HepG2 (cell line): ENCODE data around the gene ZNF638. TPM values are rescaled to one million over a fixed set of nuclear protein-coding genes. Genes with fewer than 3 reads are reported as not detected.
A peak's percentile ranks its signal among the peaks of the same experiment; 100 is the strongest.

ENCODE experiments used
- FOXC1 ChIP-seq: sonication (generic); formaldehyde crosslinking; IDR thresholded peaks from 2 replicates; pipeline ENCODE4 v1.8.0; 2022; ENCODE audit warnings: mild to moderate bottlenecking, missing genetic modification reagents, borderline replicate concordance
- MEIS2 ChIP-seq: sonication (generic); formaldehyde crosslinking; IDR thresholded peaks from 2 replicates; pipeline ENCODE4 v1.9.0; 2021; ENCODE audit warnings: mild to moderate bottlenecking, missing genetic modification reagents
- MTA3 ChIP-seq: sonication (generic); formaldehyde crosslinking; IDR thresholded peaks from 2 replicates; pipeline ENCODE4 v1.4.0; 2020; ENCODE audit warnings: missing genetic modification reagents
- MTF1 ChIP-seq: sonication (generic); formaldehyde crosslinking; IDR thresholded peaks from 2 replicates; pipeline ENCODE4 v1.5.0; 2020; ENCODE audit warnings: missing genetic modification reagents
- NFE2L1 ChIP-seq: sonication (generic); formaldehyde crosslinking; IDR thresholded peaks from 2 replicates; pipeline ENCODE4 v1.4.0; 2020; ENCODE audit warnings: missing genetic modification reagents, mild to moderate bottlenecking, borderline replicate concordance
- REL ChIP-seq: sonication (generic); formaldehyde crosslinking; conservative IDR thresholded peaks from 2 replicates; pipeline ENCODE4 v1.8.0; 2022; ENCODE audit warnings: mild to moderate bottlenecking, missing genetic modification reagents, moderate library complexity
- RXRB ChIP-seq: IDR thresholded peaks from 2 replicates; pipeline ENCODE4 v1.6.1; 2016; ENCODE audit warnings: borderline replicate concordance, missing genetic modification reagents, missing compliant biosample characterization
- TAF1 ChIP-seq: sonication (generic); formaldehyde crosslinking; IDR thresholded peaks from 2 replicates; pipeline ENCODE4 v1.4.0; 2020; ENCODE audit warnings: missing genetic modification reagents
- TBL1XR1 ChIP-seq: fragments of 150-350 bp; IDR thresholded peaks from 2 replicates; pipeline ENCODE4 v1.6.1; 2014; ENCODE audit warnings: borderline replicate concordance, low read length; ENCODE audit not compliant: partially characterized antibody
- ZNF713 ChIP-seq: sonication (generic); formaldehyde crosslinking; IDR thresholded peaks from 2 replicates; pipeline ENCODE4 v1.4.0; 2020; ENCODE audit warnings: mild to moderate bottlenecking, missing genetic modification reagents
- ZNF746 ChIP-seq: sonication (generic); formaldehyde crosslinking; IDR thresholded peaks from 2 replicates; pipeline ENCODE4 v1.8.0; 2022; ENCODE audit warnings: mild to moderate bottlenecking, missing genetic modification reagents
- ZNF749 ChIP-seq: sonication (generic); formaldehyde crosslinking; IDR thresholded peaks from 2 replicates; pipeline ENCODE4 v1.8.0; 2022; ENCODE audit warnings: mild to moderate bottlenecking, missing genetic modification reagents, moderate library complexity, borderline replicate concordance
- ZNF790 ChIP-seq: sonication (generic); formaldehyde crosslinking; IDR thresholded peaks from 2 replicates; pipeline ENCODE4 v1.8.0; 2022; ENCODE audit warnings: missing genetic modification reagents, mild to moderate bottlenecking, borderline replicate concordance
- polyA plus RNA-seq, 8 experiments: library from polyadenylated mRNA; depleted of rRNA in 3 of 8; stranded (reverse) in 7 of 8; unstranded in 1 of 8; fragments of >200 nt; fragmentation: Illumina TruSeq in 4 of 8; extraction: Trizol in 4 of 8; gene quantifications; 2 replicates each; pipeline versions ENCODE4 v1.2.1 to v1.2.3, GENCODE V29; 2011 to 2016; ENCODE audit warnings: low read depth in 4 of 8, missing spikeins in 1 of 8, mixed read lengths in 1 of 8; ENCODE audit not compliant: insufficient read depth in 1 of 8
- total RNA-seq, 5 experiments: library from RNA; depleted of rRNA; stranded (reverse); fragments of >200 nt; fragmentation: Illumina TruSeq; extraction: Trizol; gene quantifications; 2 replicates each; pipeline ENCODE4 v1.2.3, GENCODE V29; 2016; ENCODE audit warnings: low read depth in 1 of 5
- TF ChIP-seq, protein P1 (sequence below): sonication (generic); formaldehyde crosslinking; IDR thresholded peaks from 2 replicates; pipeline ENCODE4 v1.4.0; 2020; ENCODE audit warnings: mild to moderate bottlenecking, low read depth, missing genetic modification reagents
- TF ChIP-seq, protein P2 (sequence below): sonication (generic); formaldehyde crosslinking; IDR thresholded peaks from 2 replicates; pipeline ENCODE4 v1.8.0; 2022; ENCODE audit warnings: missing genetic modification reagents, mild to moderate bottlenecking, moderate library complexity, borderline replicate concordance
- TF ChIP-seq, protein P3 (sequence below): sonication (generic); formaldehyde crosslinking; IDR thresholded peaks from 2 replicates; pipeline ENCODE4 v1.4.0; 2020; ENCODE audit warnings: mild to moderate bottlenecking, missing genetic modification reagents

ZNF638 gene
- total and polyA plus RNA-seq, 2 of the 13 experiments (the other 11 are each of a cell fraction or from before 2014, with no cell fraction given), result 92.7 to 144 TPM

DNA sequence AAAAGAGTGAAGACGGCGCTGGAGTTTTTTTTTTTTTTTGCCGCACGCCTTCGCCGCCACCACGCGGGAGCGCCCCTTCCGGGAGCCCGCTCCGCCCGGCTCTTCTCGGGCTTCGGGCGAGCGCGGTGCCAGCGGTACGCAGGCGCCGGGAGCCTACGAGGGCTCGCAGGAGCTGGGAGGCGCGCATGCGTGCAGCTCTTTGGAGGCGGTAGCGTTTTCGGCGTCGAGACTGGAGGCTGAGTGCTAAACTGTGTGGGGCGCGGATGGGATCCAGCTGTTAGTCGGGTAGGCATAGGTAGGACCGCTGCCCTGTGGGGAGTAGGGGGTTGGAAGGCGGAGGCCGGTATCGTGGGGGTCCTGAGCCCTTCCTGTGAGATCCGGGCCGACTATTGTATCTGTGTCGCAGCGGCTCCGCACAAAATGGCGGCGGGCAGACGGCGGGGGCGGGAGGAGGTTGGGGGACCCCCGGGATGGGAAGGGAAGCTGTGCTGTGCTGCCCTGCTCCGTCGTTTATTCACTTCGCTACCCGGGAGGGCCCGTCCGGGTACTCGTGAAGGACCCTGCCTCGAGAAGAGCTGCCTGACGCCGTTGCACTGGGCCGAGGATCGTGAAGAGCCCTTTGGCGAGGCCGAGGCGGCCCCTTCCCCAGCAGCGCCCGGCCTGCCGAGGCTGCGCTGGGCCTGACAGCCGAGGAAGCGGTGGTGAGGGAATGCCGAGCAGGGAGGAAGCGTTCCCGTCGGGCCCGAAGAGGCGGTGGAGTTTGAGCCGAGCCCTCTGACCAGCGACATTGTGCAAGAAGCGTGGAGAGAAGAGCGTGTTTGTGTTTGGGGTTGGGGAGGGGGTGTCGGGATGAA is at the start of gene ZNF638 (continued):
- TF ChIP-seq FOXC1 (CRISPR knock-in tag) (peak; percentile 91; the same call in 1 of the 2 replicates), MTF1 (CRISPR knock-in tag) (no peak), ZNF790 (peak; percentile 93; the same call in 1 of the 2 replicates), ZNF713 (CRISPR knock-in tag) (no peak), RXRB (CRISPR knock-in tag) (peak; percentile 36; the same call in 1 of the 2 replicates), TBL1XR1 (peak; percentile 42), TAF1 (CRISPR knock-in tag) (peak; percentile 83), MEIS2 (CRISPR knock-in tag) (0 out of 2 replicates have a peak, but pooled peaks have one; percentile 4), NFE2L1 (CRISPR knock-in tag) (no peak), MTA3 (no peak), REL (CRISPR knock-in tag) (peak; percentile 62; the same call in 1 of the 2 replicates), ZNF746 (CRISPR knock-in tag) (0 out of 2 replicates have a peak, but pooled peaks have one; percentile 23), ZNF749 (CRISPR knock-in tag) (no peak; the same call in 1 of the 2 replicates)
- TF ChIP-seq, protein P1, sequence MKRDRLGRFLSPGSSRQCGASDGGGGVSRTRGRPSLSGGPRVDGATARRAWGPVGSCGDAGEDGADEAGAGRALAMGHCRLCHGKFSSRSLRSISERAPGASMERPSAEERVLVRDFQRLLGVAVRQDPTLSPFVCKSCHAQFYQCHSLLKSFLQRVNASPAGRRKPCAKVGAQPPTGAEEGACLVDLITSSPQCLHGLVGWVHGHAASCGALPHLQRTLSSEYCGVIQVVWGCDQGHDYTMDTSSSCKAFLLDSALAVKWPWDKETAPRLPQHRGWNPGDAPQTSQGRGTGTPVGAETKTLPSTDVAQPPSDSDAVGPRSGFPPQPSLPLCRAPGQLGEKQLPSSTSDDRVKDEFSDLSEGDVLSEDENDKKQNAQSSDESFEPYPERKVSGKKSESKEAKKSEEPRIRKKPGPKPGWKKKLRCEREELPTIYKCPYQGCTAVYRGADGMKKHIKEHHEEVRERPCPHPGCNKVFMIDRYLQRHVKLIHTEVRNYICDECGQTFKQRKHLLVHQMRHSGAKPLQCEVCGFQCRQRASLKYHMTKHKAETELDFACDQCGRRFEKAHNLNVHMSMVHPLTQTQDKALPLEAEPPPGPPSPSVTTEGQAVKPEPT, result no peak
- TF ChIP-seq, protein P2, sequence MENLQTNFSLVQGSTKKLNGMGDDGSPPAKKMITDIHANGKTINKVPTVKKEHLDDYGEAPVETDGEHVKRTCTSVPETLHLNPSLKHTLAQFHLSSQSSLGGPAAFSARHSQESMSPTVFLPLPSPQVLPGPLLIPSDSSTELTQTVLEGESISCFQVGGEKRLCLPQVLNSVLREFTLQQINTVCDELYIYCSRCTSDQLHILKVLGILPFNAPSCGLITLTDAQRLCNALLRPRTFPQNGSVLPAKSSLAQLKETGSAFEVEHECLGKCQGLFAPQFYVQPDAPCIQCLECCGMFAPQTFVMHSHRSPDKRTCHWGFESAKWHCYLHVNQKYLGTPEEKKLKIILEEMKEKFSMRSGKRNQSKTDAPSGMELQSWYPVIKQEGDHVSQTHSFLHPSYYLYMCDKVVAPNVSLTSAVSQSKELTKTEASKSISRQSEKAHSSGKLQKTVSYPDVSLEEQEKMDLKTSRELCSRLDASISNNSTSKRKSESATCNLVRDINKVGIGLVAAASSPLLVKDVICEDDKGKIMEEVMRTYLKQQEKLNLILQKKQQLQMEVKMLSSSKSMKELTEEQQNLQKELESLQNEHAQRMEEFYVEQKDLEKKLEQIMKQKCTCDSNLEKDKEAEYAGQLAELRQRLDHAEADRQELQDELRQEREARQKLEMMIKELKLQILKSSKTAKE (CRISPR knock-in tag), result peak; percentile 58
- TF ChIP-seq, protein P3, sequence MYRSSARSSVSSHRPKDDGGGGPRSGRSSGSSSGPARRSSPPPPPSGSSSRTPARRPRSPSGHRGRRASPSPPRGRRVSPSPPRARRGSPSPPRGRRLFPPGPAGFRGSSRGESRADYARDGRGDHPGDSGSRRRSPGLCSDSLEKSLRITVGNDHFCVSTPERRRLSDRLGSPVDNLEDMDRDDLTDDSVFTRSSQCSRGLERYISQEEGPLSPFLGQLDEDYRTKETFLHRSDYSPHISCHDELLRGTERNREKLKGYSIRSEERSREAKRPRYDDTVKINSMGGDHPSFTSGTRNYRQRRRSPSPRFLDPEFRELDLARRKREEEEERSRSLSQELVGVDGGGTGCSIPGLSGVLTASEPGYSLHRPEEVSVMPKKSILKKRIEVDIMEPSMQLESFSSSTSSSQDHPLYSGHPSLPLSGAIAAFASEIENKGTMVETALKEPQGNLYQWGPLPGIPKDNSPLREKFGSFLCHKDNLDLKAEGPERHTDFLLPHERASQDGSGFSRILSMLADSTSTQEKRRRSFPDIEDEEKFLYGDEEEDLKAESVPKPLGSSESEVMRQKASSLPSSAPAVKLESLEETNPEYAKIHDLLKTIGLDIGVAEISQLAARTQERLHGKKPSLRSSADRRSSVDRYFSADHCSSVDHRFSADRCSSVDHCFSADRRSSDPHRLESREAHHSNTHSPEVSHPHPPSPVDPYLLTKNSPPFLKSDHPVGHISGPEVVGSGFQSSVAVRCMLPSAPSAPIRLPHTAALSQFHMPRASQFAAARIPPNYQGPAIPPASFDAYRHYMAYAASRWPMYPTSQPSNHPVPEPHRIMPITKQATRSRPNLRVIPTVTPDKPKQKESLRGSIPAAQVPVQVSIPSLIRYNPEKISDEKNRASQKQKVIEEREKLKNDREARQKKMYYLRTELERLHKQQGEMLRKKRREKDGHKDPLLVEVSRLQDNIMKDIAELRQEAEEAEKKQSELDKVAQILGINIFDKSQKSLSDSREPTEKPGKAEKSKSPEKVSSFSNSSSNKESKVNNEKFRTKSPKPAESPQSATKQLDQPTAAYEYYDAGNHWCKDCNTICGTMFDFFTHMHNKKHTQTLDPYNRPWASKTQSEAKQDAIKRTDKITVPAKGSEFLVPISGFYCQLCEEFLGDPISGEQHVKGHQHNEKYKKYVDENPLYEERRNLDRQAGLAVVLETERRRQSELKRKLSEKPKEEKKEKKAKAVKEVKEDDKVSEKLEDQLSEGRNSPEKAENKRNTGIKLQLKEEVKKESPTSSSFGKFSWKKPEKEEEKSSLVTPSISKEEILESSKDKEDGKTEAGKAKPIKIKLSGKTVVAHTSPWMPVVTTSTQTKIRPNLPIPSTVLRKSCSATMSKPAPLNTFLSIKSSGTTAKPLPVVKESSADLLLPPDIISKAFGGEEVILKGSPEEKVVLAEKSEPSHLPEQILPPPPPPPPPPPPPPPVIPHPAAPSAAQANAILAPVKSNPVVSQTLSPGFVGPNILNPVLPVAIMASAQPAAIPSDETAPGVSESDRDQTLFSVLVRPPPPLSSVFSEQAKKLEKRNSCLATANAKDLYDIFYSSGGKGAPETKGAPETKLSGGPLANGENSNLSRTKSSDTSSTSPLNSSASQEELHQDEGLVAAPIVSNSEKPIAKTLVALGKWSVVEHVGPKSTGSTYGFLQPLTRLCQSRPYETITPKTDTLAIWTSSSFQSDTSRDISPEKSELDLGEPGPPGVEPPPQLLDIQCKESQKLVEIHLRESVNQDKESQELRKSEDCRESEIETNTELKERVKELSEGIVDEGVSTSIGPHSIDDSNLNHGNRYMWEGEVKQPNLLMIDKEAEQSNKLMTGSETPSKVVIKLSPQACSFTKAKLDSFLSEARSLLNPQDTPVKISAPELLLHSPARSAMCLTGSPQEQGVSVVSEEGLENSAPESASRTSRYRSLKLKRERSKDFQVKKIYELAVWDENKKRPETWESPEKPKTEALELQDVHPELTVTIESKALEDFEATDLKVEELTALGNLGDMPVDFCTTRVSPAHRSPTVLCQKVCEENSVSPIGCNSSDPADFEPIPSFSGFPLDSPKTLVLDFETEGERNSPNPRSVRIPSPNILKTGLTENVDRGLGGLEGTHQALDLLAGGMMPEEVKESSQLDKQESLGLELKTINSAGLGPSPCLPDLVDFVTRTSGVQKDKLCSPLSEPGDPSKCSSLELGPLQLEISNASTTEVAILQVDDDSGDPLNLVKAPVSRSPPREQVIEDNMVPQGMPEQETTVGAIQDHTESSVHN (CRISPR knock-in tag), result 0 out of 2 replicates have a peak, but pooled peaks have one; percentile 39
